BJ (cell line): ENCODE results near the gene SLC17A4. TPM values are rescaled to one million over a fixed set of nuclear protein-coding genes. Genes with fewer than 3 reads are reported as not detected.

Source experiments
- CTCF ChIA-PET: fragments of 350-600 bp; formaldehyde crosslinking; extraction: SDS; loops from one replicate; lab custom pipeline; 2021; ENCODE audit warnings: antibody characterized with exemption, inconsistent platforms; lab: Yijun Ruan, JAX
- POLR2A ChIA-PET: fragments of 300-600 bp; sonication (Branson Sonifier 250); formaldehyde crosslinking; extraction: SDS; loops from one replicate; lab custom pipeline; 2021; ENCODE audit warnings: antibody characterized with exemption; lab: Charles Lee
- DNase-seq: peaks from one replicate; pipeline ENCODE4 v3.0.0-alpha.2; 2011; ENCODE audit warnings: low read depth
- H3K27me3 ChIP-seq: 2 replicates; pipeline ENCODE4 v1.6.0; 2011; ENCODE audit warnings: low read length; ENCODE audit not compliant: control insufficient read depth, insufficient read depth
- H3K36me3 ChIP-seq: 2 replicates; pipeline ENCODE4 v1.5.1; 2011; ENCODE audit warnings: low read length; ENCODE audit not compliant: control insufficient read depth, insufficient read depth
- H3K4me3 ChIP-seq: 2 replicates; pipeline ENCODE4 v1.5.1; 2011; ENCODE audit warnings: low read depth, mild to moderate bottlenecking, control low read depth, low read length
- CTCF ChIP-seq: IDR thresholded peaks from 2 replicates; pipeline ENCODE4 v1.5.1; 2011; ENCODE audit warnings: low read depth, mild to moderate bottlenecking, control low read depth, inconsistent platforms, low read length, moderate library complexity; ENCODE audit not compliant: insufficient read depth
- polyA plus RNA-seq: library from polyadenylated mRNA; depleted of rRNA; stranded (reverse); fragments of >200 nt; gene quantifications from 2 replicates; pipeline ENCODE4 v1.2.3, GENCODE V29; 2011

SLC17A4 gene
- polyA plus RNA-seq, 1 experiment: not detected

DNA sequence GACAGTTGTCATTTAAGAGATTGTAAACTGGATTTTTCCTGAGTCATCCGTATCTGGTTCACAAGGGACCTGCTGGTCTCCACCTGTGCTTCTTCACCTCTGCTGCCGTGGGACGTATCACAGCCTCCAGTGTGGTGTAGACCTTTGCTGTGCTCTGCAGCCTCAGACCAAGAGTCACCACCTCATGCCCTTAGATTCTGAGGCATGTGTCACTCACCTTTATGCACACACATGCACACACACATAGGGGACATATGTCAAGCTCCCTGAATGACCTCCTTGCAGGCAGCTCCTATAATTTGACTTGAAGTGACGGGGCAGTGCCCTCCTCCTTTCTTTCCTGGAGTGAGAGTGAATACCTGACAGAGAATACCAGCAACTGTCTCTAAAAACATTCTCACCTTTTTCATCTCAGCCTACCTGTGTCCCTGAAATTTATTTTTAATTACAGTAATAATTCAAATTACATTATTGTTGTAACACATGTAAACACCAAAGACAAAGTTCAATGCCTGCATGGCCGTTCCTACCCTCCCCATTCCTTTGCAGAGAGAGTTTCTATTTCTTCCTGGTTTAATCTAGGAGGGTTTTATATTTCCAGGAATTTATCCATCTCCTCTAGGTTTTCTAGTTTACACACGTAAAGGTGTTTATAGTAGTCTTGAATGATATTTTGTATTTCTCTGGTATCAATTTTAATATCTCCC lies 3.5 kb downstream of the SLC17A4 start:
- DNase-seq: no peak
- no peak for TF ChIP-seq CTCF
- Histone ChIP-seq H3K36me3 (no peaks in the 10 kb centered on the region), H3K4me3 (no peak overlapping the region), H3K27me3 (no peaks in the 10 kb centered on the region)
- POLR2A ChIA-PET: no interaction called here
- CTCF ChIA-PET: interaction anchor here (1.2 kb wide), 1 partner anchor 46 kb away, joined by 3 read pairs; no protein-coding TSS in a partner anchor

DNA sequence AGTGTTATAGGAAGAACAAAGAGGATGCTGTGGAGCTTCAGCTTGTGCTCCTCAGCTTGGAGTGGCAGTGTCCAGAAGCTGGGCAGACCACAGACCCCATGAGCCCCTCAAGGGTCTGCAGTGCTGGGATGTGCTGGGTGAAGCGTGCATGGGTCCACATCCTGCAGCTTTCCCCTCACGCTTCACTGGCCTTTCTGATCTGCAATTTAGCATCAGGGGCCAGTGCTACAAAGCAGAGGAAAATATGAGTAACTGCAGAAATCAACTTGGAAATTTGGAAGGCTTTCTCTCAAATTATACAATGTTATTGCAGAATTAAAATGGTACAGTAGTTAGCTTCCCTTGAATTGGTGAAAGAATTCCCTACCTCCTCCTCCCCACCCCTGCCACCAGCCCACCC lies 10.1 kb downstream of the SLC17A4 start:
- Histone ChIP-seq H3K27me3 (no peaks in the 10 kb centered on the region), H3K4me3 (no peak overlapping the region), H3K36me3 (no peaks in the 10 kb centered on the region)
- no peak for TF ChIP-seq CTCF
- ChIA-PET CTCF (no interaction called here), POLR2A (no interaction called here)
- no peak for DNase-seq

GRCh38 chr6:25768566-25768965 lies 14.0 kb downstream of the SLC17A4 start:
- Histone ChIP-seq H3K36me3 (no peaks in the 10 kb centered on the region), H3K27me3 (no peaks in the 10 kb centered on the region), H3K4me3 (no peak overlapping the region)
- POLR2A ChIA-PET: no interaction called here
- no peak for TF ChIP-seq CTCF
- CTCF ChIA-PET: interaction anchor here (1.0 kb wide), 1 partner anchor 9 kb away, joined by 3 read pairs; no protein-coding TSS in a partner anchor
- DNase-seq: no peak

DNA sequence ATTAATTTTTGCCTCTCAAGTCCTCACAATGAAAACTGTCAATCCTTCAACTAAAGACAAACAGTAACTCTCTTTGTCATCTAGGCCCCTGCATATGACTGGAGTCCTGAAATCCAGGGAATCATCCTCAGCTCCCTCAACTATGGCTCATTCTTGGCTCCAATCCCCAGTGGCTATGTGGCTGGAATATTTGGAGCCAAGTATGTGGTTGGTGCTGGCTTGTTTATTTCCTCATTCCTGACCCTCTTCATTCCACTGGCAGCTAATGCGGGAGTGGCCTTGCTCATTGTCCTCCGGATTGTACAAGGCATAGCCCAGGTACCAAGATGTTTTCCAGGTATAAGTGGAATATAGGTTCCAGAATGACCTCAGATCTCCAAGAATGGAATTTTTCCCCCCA lies 15.4 kb downstream of the SLC17A4 start:
- ChIA-PET CTCF (interaction anchor here (1.0 kb wide), 1 partner anchor 19 kb away, joined by 3 read pairs; no protein-coding TSS in a partner anchor), POLR2A (no interaction called here)
- Histone ChIP-seq H3K36me3 (no peaks in the 10 kb centered on the region), H3K4me3 (no peak overlapping the region), H3K27me3 (no peaks in the 10 kb centered on the region)
- DNase-seq: no peak
- no peak for TF ChIP-seq CTCF

GRCh38 chr6:25774120-25774715 lies 19.7 kb downstream of the SLC17A4 start:
- Histone ChIP-seq H3K36me3 (no peaks in the 10 kb centered on the region), H3K4me3 (no peak overlapping the region), H3K27me3 (no peaks in the 10 kb centered on the region)
- DNase-seq: no peak
- ChIA-PET POLR2A (no interaction called here), CTCF (no interaction called here)
- TF ChIP-seq CTCF: no peak
